Measurements from ENCODE around the gene ADORA1. TPM values are rescaled to one million over a fixed set of nuclear protein-coding genes. Genes with fewer than 3 reads are reported as not detected.

The ADORA1 gene
- total RNA-seq, 2 experiments from 2014 or later: not detected

- ATAC-seq: no peak
- ChIA-PET CTCF (interaction anchor here (1.0 kb wide), 1 partner anchor 57 kb away, joined by 4 read pairs; no protein-coding TSS in a partner anchor), POLR2A (no interaction called here)
- H3K4me1 Mint-ChIP-seq (ENCODE audit: low read depth): no peaks in the 10 kb centered on the region
- peaks cover 19% of the 10 kb centered on the region for H3K27me3 Mint-ChIP-seq (ENCODE audit: low read depth)
- no peak for DNase-seq
- H3K36me3 Mint-ChIP-seq (ENCODE audit: low read depth): no peaks in the 10 kb centered on the region
- H3K4me3 Mint-ChIP-seq: no peak overlapping the region
- peaks cover 16% of the 10 kb centered on the region for H3K9me3 Mint-ChIP-seq (ENCODE audit: insufficient read depth)
- H3K27ac Mint-ChIP-seq: no peak overlapping the region
Measured at GRCh38 chr1:203096566-203096965, 31.0 kb upstream of the ADORA1 start.

GRCh38 chr1:203097001-203097400 lies 30.5 kb upstream of the ADORA1 start:
- ATAC-seq (no peak), DNase-seq (no peak)
- CTCF ChIA-PET: interaction anchor here (1.0 kb wide), 1 partner anchor 58 kb away, joined by 4 read pairs; no protein-coding TSS in a partner anchor
- Mint-ChIP-seq H3K9me3 (ENCODE audit: insufficient read depth) (peaks cover 16% of the 10 kb centered on the region), H3K27ac (no peak overlapping the region), H3K4me3 (no peak overlapping the region), H3K27me3 (ENCODE audit: low read depth) (peaks cover 19% of the 10 kb centered on the region), H3K4me1 (ENCODE audit: low read depth) (no peaks in the 10 kb centered on the region), H3K36me3 (ENCODE audit: low read depth) (no peaks in the 10 kb centered on the region)
- POLR2A ChIA-PET: no interaction called here

DNA sequence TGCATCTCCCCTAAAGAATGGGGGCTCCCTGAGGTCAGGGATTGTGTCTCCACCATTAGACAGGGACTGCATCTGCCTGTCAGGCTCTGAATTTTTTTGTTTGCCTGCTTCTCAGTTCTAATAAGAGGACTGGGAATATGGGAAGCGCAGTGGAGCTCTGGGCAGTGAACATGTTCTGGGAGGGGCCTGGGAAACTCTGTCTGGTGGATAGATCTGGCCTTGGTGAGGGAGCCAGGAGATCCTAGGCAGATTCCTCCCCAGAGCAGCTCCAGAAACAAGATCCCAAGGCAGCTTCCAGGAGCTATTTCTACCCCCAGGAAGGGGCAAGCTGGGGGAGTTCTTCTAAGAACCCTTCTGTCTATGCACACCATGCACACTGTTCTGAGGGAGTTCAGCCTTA lies 29.1 kb upstream of the ADORA1 start:
- ChIA-PET CTCF (no interaction called here), POLR2A (no interaction called here)
- Mint-ChIP-seq H3K27me3 (ENCODE audit: low read depth) (peaks cover 17% of the 10 kb centered on the region), H3K4me3 (no peak overlapping the region), H3K27ac (no peak overlapping the region), H3K36me3 (ENCODE audit: low read depth) (no peaks in the 10 kb centered on the region), H3K9me3 (ENCODE audit: insufficient read depth) (peaks cover 16% of the 10 kb centered on the region), H3K4me1 (ENCODE audit: low read depth) (no peaks in the 10 kb centered on the region)
- DNase-seq (no peak), ATAC-seq (no peak)

- ChIA-PET POLR2A (no interaction called here), CTCF (no interaction called here)
- no peak for DNase-seq
Measured at GRCh38 chr1:203098914-203099520, 28.5 kb upstream of the ADORA1 start.

GRCh38 chr1:203099805-203100515 lies 27.6 kb upstream of the ADORA1 start:
- ATAC-seq (no peak), DNase-seq (no peak)
- H3K4me3 Mint-ChIP-seq: no peak overlapping the region
- H3K27me3 Mint-ChIP-seq (ENCODE audit: low read depth): peaks cover 13% of the 10 kb centered on the region
- ChIA-PET POLR2A (no interaction called here), CTCF (interaction anchor here (1.1 kb wide), 1 partner anchor 387 kb away, joined by 3 read pairs; no protein-coding TSS in a partner anchor)
- no peaks in the 10 kb centered on the region for H3K4me1 Mint-ChIP-seq (ENCODE audit: low read depth)
- no peak overlapping the region for H3K27ac Mint-ChIP-seq
- no peaks in the 10 kb centered on the region for H3K36me3 Mint-ChIP-seq (ENCODE audit: low read depth)
- H3K9me3 Mint-ChIP-seq (ENCODE audit: insufficient read depth): peaks cover 12% of the 10 kb centered on the region

More at GRCh38 chr1:203098914-203099520, 28.5 kb upstream of the ADORA1 start:
- ATAC-seq: no peak
- Mint-ChIP-seq H3K27me3 (ENCODE audit: low read depth) (peaks cover 17% of the 10 kb centered on the region), H3K27ac (no peak overlapping the region), H3K36me3 (ENCODE audit: low read depth) (no peaks in the 10 kb centered on the region), H3K4me1 (ENCODE audit: low read depth) (no peaks in the 10 kb centered on the region), H3K4me3 (no peak overlapping the region), H3K9me3 (ENCODE audit: insufficient read depth) (peaks cover 16% of the 10 kb centered on the region)

DNA sequence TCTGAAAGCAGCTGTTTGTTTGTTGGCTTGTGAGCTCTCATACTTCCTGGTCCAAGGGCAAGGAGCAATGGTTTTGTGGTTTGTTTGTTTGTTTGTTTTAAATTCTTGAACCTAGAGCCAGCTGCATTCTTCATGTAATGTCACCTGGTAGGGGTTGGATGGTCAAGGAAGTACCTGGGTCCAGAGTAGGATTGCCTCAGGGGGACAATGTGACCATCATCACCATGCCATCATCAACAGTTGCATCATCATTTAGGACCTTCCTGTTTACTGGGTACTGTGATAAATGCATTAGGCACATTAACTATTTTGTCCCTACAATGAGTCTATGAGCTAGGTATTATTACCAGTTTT lies 27.0 kb upstream of the ADORA1 start:
- Mint-ChIP-seq H3K9me3 (ENCODE audit: insufficient read depth) (peaks cover 6% of the 10 kb centered on the region), H3K27me3 (ENCODE audit: low read depth) (peaks cover 15% of the 10 kb centered on the region), H3K27ac (no peak overlapping the region), H3K36me3 (ENCODE audit: low read depth) (no peaks in the 10 kb centered on the region), H3K4me1 (ENCODE audit: low read depth) (no peaks in the 10 kb centered on the region), H3K4me3 (no peak overlapping the region)
- ATAC-seq (no peak), DNase-seq (no peak)
- POLR2A ChIA-PET: no interaction called here
- CTCF ChIA-PET: interaction anchor here (1.1 kb wide), 1 partner anchor 386 kb away, joined by 3 read pairs; no protein-coding TSS in a partner anchor

DNA sequence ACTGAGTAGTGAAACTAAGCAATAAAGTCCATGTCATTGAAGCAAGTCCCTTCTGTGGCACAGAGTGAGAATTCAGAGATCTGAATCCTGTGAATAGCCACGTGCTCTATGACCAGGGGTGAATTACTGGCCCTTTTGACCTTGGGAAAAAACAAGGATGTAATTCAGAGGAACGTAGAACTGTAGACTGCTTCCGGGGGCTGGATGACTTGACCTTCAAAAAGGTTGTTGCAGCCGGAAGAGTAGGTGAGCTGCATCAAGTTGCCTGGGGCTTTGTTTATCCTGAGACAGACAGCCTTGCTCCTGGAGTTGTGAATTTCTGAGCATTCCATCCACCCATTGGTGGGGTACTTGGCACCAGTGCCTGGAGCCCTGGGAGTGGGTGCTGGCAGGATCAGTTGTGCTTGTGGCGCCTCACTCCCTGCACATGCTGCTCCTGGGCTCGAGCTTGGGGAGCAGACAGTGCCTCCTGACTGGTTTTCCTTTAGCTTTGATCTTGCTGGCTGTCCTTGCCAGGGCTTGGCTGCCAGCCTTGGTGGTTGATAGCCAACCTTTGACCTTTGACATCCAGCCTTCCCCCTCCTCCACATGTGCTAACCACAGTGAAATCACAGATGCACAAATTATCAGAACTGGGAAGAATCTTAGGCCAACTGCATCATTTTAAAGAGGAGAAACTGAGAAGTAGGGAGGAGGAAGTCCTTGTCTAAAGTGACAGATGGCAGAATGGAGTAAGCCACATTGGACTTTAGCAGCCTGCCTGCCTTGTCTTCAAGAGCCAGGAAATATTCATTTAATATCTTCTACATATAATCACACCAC lies 25.5 kb upstream of the ADORA1 start:
- no peak overlapping the region for H3K27ac Mint-ChIP-seq
- ChIA-PET POLR2A (no interaction called here), CTCF (interaction anchor here (0.8 to 1.1 kb wide), 3 partner anchors 14 to 63 kb away, joined by 3 read pairs; no protein-coding TSS in a partner anchor)
- H3K9me3 Mint-ChIP-seq (ENCODE audit: insufficient read depth): no peaks in the 10 kb centered on the region
- peaks cover 12% of the 10 kb centered on the region for H3K27me3 Mint-ChIP-seq (ENCODE audit: low read depth)
- no peak for ATAC-seq
- no peaks in the 10 kb centered on the region for H3K36me3 Mint-ChIP-seq (ENCODE audit: low read depth)
- no peaks in the 10 kb centered on the region for H3K4me1 Mint-ChIP-seq (ENCODE audit: low read depth)
- peak; percentile 10 for DNase-seq
- no peak overlapping the region for H3K4me3 Mint-ChIP-seq

DNA sequence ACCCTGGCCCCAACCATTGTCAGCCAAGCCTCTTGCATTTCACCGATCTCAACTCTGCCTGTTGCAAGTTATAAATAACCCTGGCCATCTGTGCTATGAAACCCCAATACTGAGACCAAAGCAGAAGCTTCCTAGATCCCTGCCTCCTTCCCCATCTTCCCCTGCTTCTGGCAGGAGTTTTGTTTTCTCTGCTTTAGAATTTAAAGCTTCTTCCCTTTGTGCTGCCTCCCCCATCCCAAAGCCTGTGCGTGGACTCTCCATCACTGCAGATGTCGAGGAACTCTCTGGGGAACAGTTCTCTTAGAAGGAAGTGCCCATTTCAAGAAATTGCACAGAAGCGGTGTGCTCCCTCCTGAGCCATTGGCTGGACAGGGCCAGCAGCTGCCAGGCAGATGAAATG lies 24.3 kb upstream of the ADORA1 start:
- Mint-ChIP-seq H3K36me3 (ENCODE audit: low read depth) (no peaks in the 10 kb centered on the region), H3K27ac (no peak overlapping the region), H3K9me3 (ENCODE audit: insufficient read depth) (no peaks in the 10 kb centered on the region), H3K4me3 (no peak overlapping the region), H3K27me3 (ENCODE audit: low read depth) (peaks cover 21% of the 10 kb centered on the region), H3K4me1 (ENCODE audit: low read depth) (no peaks in the 10 kb centered on the region)
- no peak for DNase-seq
- CTCF ChIA-PET: interaction anchor here (1.1 kb wide), 1 partner anchor 20 kb away, joined by 3 read pairs; no protein-coding TSS in a partner anchor
- POLR2A ChIA-PET: no interaction called here
- ATAC-seq: no peak

- no peak for ATAC-seq
- H3K9me3 Mint-ChIP-seq (ENCODE audit: insufficient read depth): no peaks in the 10 kb centered on the region
- CTCF ChIA-PET: no interaction called here
- POLR2A ChIA-PET: no interaction called here
- peaks cover 25% of the 10 kb centered on the region for H3K27me3 Mint-ChIP-seq (ENCODE audit: low read depth)
- H3K36me3 Mint-ChIP-seq (ENCODE audit: low read depth): no peaks in the 10 kb centered on the region
- DNase-seq: no peak
- no peaks in the 10 kb centered on the region for H3K4me1 Mint-ChIP-seq (ENCODE audit: low read depth)
- H3K4me3 Mint-ChIP-seq: no peak overlapping the region
- no peak overlapping the region for H3K27ac Mint-ChIP-seq
Measured at GRCh38 chr1:203103829-203104495, 23.6 kb upstream of the ADORA1 start.

DNA sequence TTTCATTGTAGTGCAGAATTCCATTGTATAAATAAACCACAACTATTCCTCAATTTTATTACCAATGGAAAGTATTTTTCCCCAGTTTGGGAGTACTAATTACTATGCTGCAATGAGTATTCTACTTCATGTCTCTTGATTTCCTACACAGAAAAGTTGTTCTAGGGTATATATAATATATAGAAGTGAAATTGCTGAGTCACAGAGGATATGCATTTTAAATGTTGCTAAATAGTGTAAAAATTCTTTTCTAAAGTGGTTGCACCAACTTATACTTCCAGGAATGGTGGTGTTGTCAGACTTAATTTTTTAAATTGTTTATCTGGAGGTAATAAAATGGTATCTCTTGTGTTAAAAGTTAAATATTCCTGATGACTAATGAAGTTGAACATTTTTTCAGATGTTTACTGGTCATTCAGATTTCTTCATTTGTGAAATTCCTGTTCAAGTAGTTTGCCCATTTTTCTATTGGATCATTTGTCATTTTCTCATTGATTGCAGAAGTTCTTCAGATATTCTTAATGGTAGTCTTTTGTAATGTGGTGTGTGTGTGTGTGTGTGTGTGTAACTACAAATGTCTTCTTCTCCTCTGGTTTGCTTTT lies 22.6 kb upstream of the ADORA1 start:
- no peak overlapping the region for H3K4me3 Mint-ChIP-seq
- H3K27me3 Mint-ChIP-seq (ENCODE audit: low read depth): peaks cover 33% of the 10 kb centered on the region
- no peaks in the 10 kb centered on the region for H3K4me1 Mint-ChIP-seq (ENCODE audit: low read depth)
- no peak for DNase-seq
- H3K27ac Mint-ChIP-seq: no peak overlapping the region
- H3K36me3 Mint-ChIP-seq (ENCODE audit: low read depth): no peaks in the 10 kb centered on the region
- CTCF ChIA-PET: no interaction called here
- no peaks in the 10 kb centered on the region for H3K9me3 Mint-ChIP-seq (ENCODE audit: insufficient read depth)
- no peak for ATAC-seq
- POLR2A ChIA-PET: no interaction called here

DNA sequence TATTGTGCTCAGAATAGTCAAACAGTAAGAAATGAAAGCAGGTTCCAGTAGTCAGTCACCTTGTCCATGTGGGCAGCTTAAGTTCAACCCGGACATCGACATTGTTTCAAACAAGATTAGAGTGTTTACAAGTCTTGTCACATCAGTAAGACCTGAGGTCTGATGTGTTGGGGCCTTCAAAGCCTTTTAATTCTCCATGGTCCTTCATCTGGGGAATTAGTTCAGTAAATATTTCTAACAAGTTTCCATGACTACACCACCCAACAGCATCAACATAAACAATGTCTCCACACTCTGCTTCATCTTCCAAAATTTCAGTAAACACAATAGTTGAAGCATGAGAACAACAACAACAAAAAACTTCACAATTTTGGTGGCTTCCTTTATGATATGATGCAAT lies 15.1 kb upstream of the ADORA1 start:
- ChIA-PET POLR2A (no interaction called here), CTCF (interaction anchor here (1.7 to 1.8 kb wide), 2 partner anchors 20 to 73 kb away, joined by 4 to 6 read pairs; no protein-coding TSS in a partner anchor)
- H3K36me3 Mint-ChIP-seq (ENCODE audit: low read depth): no peaks in the 10 kb centered on the region
- DNase-seq: no peak
- H3K4me1 Mint-ChIP-seq (ENCODE audit: low read depth): no peaks in the 10 kb centered on the region
- H3K27me3 Mint-ChIP-seq (ENCODE audit: low read depth): peaks cover 42% of the 10 kb centered on the region
- no peak overlapping the region for H3K27ac Mint-ChIP-seq
- no peak overlapping the region for H3K4me3 Mint-ChIP-seq
- no peaks in the 10 kb centered on the region for H3K9me3 Mint-ChIP-seq (ENCODE audit: insufficient read depth)
- no peak for ATAC-seq
